Peyer's patch (tissue), 4 donors: Measurements from ENCODE around the gene MGA. TPM values are rescaled to one million over a fixed set of nuclear protein-coding genes. Genes with fewer than 3 reads are reported as not detected.

ENCODE experiments used
- DNase-seq, 3 donors: peaks; one replicate each; pipeline ENCODE4 v3.0.0-alpha.2; 2017 to 2019
- H3K27ac ChIP-seq, 4 donors: fragments of 200-600 bp; sonication (generic); one replicate each; pipeline ENCODE4 v1.5.1; 2016 to 2019
- H3K27me3 ChIP-seq, 2 donors: fragments of 200-600 bp; sonication (generic); one replicate each; pipeline ENCODE4 v1.5.1; 2019
- H3K36me3 ChIP-seq, 3 donors: fragments of 200-600 bp; sonication (generic); one replicate each; pipeline ENCODE4 v1.5.1; 2016 to 2019
- H3K4me1 ChIP-seq, 4 donors: fragments of 200-600 bp; sonication (generic); one replicate each; pipeline ENCODE4 v1.5.1; 2016 to 2019
- H3K4me3 ChIP-seq, 4 donors: fragments of 200-600 bp; sonication (generic); 1 replicate in 3 of 4; 2 replicates in 1 of 4; pipeline ENCODE4 v1.5.1; 2016 to 2019; ENCODE audit warnings: mild to moderate bottlenecking in 1 of 4
- H3K9me3 ChIP-seq, 4 donors: fragments of 200-600 bp; sonication (generic); one replicate each; pipeline ENCODE4 v1.5.1; 2016 to 2019; ENCODE audit warnings: mild to moderate bottlenecking in 1 of 4
- POLR2A ChIP-seq, 2 donors: fragments of 450-650 bp; IDR thresholded peaks; one replicate each; pipeline ENCODE4 v1.5.1; 2017; ENCODE audit warnings: antibody characterized with exemption in 2 of 2, mild to moderate bottlenecking in 2 of 2, moderate library complexity in 2 of 2
- total RNA-seq, 4 donors: library from RNA; depleted of rRNA; stranded (reverse); fragments of >200 nt; gene quantifications; one replicate each; pipeline ENCODE4 v1.1.0, GENCODE V29; 2016
- TF ChIP-seq, protein P1 (sequence below), 6 experiments: fragments of 450-650 bp in 4 of 6; fragments of 200-600 bp in 2 of 6; sonication (generic) in 1 of 6; IDR thresholded peaks; one replicate each; pipeline ENCODE4 v1.5.1; 2017 to 2019; ENCODE audit warnings: antibody characterized with exemption in 6 of 6, mild to moderate bottlenecking in 3 of 6, moderate library complexity in 1 of 6

MGA gene
- total RNA-seq, 4 donors from 2014 or later, result 39.7 to 143 (median 69.8) TPM

DNA sequence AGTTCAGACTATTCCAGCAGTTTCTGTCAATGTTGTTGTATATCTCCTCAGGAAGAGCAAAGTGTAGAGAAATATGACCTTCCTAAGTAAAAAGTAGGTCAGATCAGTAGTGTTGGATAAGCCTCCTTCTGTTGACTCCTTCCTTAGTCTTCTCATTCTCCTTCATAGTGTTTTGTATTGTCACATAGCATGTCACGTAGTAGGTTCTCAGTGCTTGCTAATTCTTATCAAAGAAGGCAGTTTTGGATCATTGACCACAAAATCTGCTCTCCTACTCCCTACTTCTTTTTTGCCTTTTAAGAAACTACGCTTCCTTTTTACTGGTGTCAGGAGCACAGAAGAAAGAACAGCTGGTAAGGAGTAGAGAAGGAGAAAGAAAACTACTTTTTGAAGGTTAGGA lies 1.0 kb upstream of the MGA start:
- Histone ChIP-seq H3K36me3 (no peaks in the 10 kb centered on the region), H3K4me1 (peaks cover 0 to 18% (median 1%) of the 10 kb centered on the region in 4 donors), H3K27ac (no peak overlapping the region), H3K27me3 (no peaks in the 10 kb centered on the region), H3K9me3 (no peaks in the 10 kb centered on the region), H3K4me3 (no peak overlapping the region)
- TF ChIP-seq POLR2A (IDR thresholded peaks at IDR 0.05), result no peak
- TF ChIP-seq, protein P1, sequence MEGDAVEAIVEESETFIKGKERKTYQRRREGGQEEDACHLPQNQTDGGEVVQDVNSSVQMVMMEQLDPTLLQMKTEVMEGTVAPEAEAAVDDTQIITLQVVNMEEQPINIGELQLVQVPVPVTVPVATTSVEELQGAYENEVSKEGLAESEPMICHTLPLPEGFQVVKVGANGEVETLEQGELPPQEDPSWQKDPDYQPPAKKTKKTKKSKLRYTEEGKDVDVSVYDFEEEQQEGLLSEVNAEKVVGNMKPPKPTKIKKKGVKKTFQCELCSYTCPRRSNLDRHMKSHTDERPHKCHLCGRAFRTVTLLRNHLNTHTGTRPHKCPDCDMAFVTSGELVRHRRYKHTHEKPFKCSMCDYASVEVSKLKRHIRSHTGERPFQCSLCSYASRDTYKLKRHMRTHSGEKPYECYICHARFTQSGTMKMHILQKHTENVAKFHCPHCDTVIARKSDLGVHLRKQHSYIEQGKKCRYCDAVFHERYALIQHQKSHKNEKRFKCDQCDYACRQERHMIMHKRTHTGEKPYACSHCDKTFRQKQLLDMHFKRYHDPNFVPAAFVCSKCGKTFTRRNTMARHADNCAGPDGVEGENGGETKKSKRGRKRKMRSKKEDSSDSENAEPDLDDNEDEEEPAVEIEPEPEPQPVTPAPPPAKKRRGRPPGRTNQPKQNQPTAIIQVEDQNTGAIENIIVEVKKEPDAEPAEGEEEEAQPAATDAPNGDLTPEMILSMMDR (IDR thresholded peaks at IDR 0.05), result no peak
- DNase-seq, result no peak

DNA sequence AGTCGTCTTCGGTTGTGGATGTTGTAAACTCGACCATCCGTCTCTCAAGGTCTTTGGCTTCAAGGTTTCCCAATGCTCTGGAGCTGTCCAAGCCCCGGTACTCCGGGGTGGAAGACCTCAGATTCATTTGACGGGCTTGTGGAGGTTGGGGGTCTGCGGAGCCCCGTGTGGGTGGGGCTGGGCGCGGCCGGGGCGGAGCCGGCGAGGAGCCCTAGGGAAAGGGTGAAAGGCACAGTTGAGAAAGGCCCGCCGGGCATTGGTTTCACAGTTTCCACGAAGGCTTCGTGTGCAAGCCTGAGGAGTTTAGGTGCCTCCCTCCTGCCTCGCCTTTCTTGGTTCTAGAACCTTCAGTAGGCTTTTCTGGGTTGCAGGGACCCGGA lies 360 bp upstream of the MGA start:
- peak overlapping the region; percentile 35 to 64 (median 56) for H3K4me3 ChIP-seq
- no peaks in the 10 kb centered on the region for H3K27me3 ChIP-seq
- DNase-seq, result no peak
- H3K36me3 ChIP-seq, result no peaks in the 10 kb centered on the region
- peak overlapping the region; percentile 72 to 96 (median 91) for H3K27ac ChIP-seq
- TF ChIP-seq, protein P1 (IDR thresholded peaks at IDR 0.05), result no peak
- no peak for TF ChIP-seq POLR2A (IDR thresholded peaks at IDR 0.05)
- H3K4me1 ChIP-seq, result peaks cover 0 to 18% (median 1%) of the 10 kb centered on the region in 4 donors
- H3K9me3 ChIP-seq, result no peaks in the 10 kb centered on the region

DNA sequence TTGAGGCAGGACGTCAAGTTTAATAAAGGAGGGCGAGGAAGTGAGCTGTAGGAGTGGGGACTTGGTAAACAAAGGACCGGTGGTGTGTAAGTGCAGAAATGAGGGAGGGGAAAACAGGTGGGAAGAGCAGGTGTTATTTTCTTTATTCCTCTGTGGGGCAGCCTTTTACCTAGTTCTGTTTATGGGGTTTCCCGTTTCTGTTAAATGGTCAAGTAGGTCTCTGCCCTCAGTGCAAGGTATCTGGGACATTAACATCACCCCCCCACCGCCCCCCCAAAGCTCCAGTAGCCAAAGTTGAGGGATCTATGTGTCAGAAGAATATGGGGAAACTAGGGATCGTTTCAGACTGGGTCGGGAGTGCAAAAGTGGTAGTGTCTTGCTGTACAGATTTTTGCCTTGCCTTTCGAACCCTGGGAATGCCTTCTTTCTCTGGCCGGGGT lies 893 bp downstream of the MGA start:
- peak overlapping the region; percentile 72 to 96 (median 91) for H3K27ac ChIP-seq
- no peaks in the 10 kb centered on the region for H3K36me3 ChIP-seq
- TF ChIP-seq, protein P1 (IDR thresholded peaks at IDR 0.05), result no peak
- TF ChIP-seq POLR2A (IDR thresholded peaks at IDR 0.05), result no peak
- H3K27me3 ChIP-seq, result no peaks in the 10 kb centered on the region
- no peak for DNase-seq
- peak overlapping the region; percentile 35 to 64 (median 56) for H3K4me3 ChIP-seq
- H3K4me1 ChIP-seq, result peaks cover 0 to 18% (median 1%) of the 10 kb centered on the region in 4 donors
- H3K9me3 ChIP-seq, result no peaks in the 10 kb centered on the region

DNA sequence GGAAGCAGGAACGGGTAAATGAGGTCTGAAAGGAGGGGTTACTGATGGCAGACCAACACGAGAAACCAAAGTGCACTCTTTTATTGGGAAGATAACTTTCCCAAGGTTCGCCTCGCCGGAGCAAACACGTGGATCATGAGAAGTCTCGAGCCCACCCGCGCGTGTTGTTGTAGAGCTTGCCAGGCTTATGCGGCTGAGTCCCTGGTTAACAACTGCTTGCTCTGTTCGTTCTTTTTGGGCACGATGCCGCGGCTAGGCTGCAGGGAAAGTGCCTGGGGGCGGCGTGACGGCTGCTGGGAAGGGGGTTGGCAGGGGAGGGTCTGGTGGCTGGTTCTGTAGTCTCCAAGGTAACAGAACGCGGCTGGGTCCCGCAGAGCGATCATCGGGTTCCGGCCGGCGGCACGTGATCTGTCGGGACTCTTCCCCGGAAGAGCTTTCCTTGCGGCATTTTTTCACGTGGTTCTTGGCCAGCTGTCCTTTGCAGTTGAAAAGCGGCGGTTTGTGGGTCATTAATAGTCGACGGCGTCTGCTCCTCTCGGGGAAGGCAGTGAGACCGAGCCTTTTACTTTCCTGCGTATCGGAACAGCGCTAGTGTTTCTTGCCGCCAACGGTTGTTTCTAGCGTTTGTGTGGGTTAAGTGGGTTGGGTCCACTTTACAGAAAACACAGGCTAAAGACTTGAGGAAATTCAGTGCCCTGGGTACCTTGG lies 1.5 kb downstream of the MGA start:
- TF ChIP-seq, protein P1 (IDR thresholded peaks at IDR 0.05), result no peak
- no peak for TF ChIP-seq POLR2A (IDR thresholded peaks at IDR 0.05)
- H3K27me3 ChIP-seq, result no peaks in the 10 kb centered on the region
- H3K4me1 ChIP-seq, result peaks cover 0 to 18% (median 1%) of the 10 kb centered on the region in 4 donors
- DNase-seq, result peak; percentile 81 to 88 (median 82)
- peak overlapping the region; percentile 72 to 96 (median 91) for H3K27ac ChIP-seq
- no peaks in the 10 kb centered on the region for H3K36me3 ChIP-seq
- H3K9me3 ChIP-seq, result no peaks in the 10 kb centered on the region
- H3K4me3 ChIP-seq, result peak overlapping the region; percentile 35 to 64 (median 56)

DNA sequence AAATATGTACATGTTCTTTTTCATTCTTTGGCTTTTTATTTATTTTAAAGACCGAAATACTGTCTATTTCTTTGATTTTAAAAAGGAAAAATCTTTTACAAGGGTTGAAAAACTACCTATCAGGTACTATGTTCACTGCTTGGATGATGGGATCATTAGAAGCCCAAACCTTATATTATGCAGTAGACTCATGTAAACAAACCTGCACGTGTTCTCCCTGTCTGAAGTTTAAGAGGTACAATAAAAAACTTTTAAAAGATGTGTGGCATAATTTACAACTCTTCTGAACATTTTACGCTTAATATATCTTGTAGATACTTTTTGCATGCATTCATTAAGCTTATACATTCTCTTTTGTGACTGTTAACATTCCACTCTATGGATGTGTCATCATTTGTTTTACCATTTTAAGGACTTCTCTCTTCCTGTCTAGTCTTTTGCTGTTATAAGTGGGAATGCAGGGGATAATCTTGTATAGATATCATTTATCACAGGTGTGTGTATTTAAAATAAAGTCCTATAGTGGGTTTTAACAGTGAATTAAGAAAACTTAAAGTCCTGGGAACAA lies 6.2 kb downstream of the MGA start:
- no peak for DNase-seq
- Histone ChIP-seq H3K27ac (no peak overlapping the region), H3K27me3 (no peaks in the 10 kb centered on the region), H3K4me1 (peaks cover 0 to 8% (median 0%) of the 10 kb centered on the region in 4 donors), H3K4me3 (no peak overlapping the region), H3K9me3 (no peaks in the 10 kb centered on the region), H3K36me3 (peaks cover 0 to 4% (median 0%) of the 10 kb centered on the region in 3 donors)
- TF ChIP-seq, protein P1 (IDR thresholded peaks at IDR 0.05), result no peak
- no peak for TF ChIP-seq POLR2A (IDR thresholded peaks at IDR 0.05)
